ENCODE measurements around the gene LTC4S.
"Not testable (repeated sequence)": the region's sequence is repeated elsewhere in the genome, so short reads cannot be mapped to it uniquely, and the experiment has no call there.

Gene LTC4S, protein sequence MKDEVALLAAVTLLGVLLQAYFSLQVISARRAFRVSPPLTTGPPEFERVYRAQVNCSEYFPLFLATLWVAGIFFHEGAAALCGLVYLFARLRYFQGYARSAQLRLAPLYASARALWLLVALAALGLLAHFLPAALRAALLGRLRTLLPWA

GRCh38 chr5:179793468-179794139 is at the start of gene LTC4S:
Gene LTC4S, plus strand, starts transcription at chr5:179793986. Its CDS starts 95 bp downstream, at chr5:179794081.
- peak; percentile 72 for DNase-seq

DNA sequence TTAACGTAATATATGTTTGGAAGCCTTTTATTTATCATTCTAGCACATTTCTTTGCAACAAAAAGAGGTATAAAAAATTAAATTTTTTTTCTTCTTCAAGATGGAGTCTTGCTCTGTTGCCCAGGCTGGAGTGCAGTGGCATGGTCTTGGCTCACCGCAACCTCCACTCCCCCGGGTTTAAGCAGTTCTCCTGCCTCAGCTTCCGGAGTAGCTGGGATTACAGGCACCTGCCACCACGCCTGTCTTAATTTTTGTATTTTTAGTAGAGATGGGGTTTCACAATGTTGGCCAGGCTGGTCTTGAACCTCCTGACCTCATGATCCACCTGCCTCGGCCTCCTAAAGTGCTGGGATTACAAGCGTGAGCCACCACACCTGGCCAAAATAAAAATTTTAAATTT is 49.7 kb upstream of the LTC4S start:
- DNase-seq = not testable (repeated sequence)

GRCh38 chr5:179746872-179747271 is 46.9 kb upstream of the LTC4S start:
- DNase-seq = no peak

DNA sequence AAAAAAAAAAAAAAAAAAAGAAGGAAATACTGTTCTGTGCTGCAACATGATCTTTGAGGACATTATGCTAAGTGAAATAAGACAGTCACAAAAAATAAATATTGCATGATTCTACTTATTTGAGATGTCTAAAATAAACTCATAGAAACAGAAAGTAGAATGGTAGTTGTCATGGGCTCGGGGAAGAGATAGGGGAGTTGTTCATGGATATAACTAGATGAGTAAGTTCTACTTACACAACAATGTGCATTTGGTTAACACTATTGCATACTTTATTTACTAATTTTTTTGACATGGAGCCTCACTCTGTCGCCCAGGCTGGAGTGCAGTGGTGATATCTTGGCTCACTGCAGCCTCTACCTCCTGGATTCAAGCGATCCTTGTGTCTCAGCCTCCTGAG is 46.0 kb upstream of the LTC4S start:
- DNase-seq = no peak

DNA sequence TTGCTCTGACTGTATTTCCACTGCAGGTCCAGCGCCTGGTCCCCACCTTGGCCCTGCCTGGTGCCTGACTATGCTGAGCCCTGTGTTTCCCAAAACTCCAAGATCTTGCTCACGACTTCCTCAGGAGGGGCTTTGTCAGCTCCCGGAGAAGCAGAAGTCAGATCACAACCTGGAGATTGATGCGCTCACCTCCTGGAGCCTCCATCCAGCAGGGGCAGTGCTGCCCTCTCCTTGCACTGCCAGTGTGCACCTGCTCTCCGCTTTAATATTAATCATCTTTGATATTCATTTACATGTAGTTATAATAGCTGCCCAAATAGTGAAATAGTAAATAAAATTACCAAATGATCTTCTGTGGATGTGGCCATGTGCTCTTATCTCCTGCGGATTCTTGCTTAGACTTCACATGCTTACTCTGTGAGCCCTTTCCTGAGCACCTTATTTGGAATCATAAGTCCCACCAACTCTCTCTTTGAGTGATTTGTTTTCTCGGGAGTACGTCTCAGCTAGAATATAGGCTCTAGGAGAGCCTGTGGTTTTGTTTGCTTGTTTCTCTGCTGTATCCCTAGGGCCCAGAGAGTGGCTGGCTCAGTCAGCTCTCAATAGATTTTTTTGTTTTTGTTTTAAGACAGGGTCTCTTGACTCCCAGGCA is 43.8 kb upstream of the LTC4S start:
- no peak for DNase-seq

DNA sequence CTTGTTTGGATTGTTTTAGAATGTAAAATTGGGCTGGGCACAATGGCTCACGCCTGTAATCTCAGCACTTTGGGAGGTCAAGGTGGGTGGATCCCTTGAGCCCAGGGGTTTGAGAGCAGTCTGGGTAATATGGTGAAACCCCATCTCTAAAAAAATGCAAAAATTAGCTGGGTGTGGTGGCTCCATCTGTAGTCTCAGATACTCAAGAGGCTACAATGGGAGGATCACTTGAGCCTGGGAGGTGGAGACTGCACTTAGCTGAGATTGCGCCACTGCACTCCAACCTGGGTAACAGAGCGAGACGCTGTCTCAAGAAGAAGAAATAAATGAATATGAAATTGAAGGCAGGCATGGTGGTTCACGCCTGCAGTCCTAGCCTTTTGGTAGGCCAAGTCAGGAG is 39.8 kb upstream of the LTC4S start:
- DNase-seq = no peak

DNA sequence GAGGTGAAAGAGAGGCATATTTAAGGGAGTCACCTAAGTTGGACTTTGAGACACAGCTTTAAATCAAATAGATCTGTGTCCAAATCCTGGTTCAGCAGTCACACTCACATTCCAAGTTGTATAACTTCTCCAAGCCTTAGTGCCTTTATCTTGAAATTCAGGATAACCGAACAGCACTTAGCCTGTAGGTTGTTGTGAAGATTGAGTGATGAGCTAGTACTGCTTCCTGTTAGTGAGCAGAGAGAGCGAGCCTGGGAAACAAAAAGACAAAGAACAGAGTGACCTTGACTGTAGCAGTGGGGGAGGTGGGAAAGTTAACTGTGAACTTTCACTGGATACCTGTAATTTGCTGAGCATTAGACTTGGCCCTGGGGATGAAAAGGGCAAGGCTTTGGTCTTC is 38.8 kb upstream of the LTC4S start:
- no peak for DNase-seq

DNA sequence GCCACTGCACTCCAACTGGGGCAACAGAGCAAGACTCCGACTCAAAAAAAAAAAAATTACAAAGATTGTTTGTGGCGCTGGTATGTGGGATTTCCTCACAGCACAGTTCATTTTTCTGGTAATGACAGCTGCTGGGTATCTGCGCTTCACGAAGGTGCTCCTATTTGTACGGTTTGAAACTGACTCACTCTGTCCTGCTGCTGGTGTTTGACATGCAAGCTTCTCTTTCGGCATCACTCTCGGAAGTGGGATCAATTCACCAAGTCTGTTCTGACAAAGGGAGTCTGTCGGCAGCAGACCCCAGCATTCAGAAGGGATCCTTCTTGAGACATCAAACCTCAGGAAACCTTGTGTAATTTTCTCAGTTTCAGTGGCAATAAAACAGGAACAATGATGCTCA is 34.8 kb upstream of the LTC4S start:
- DNase-seq = no peak

DNA sequence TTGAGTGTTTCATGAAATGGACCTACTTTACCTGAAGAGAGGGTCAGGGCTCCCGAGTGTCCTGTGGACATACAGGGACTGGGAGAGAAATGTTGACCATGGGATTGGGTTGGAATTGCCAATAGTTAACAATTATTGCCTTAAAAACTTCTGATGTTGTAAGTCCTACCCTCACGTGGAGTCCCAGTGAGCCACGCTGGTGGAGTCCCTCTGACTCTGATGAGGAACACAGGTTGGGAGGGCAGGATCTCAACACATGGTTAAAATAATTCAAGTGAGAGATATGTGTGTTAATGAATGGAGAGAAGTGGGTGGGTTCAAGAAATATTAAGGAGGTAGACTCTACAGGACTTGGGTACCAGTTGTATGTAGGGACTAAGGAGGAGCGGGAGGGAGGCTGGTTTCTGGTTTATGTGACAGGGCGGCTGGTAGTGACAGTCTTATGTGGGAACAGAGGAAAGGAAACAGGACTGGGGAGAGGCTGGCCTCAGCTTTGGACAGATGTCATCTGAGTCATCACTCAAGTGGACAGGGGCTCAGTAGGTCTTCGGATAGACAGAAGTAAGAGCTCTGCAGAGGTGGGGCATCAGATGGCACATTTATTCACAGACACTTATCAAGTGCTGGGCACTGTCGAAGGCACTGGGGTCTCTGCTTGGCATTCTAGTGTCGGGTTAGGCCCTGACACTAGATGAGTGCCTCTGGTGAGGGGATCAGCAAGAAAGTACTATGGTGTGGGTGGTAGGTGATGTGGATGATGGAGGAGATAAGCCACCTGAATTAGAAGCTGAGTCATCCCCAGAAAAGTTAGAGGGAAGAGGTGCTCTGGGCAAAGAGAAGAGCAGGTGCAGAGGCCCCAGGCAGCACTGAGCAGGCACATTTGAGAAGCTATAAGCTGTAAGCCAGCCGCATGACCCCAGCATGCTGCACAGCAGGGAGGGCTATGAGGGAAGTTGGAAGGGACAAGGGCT is 33.9 kb upstream of the LTC4S start:
- DNase-seq = no peak

DNA sequence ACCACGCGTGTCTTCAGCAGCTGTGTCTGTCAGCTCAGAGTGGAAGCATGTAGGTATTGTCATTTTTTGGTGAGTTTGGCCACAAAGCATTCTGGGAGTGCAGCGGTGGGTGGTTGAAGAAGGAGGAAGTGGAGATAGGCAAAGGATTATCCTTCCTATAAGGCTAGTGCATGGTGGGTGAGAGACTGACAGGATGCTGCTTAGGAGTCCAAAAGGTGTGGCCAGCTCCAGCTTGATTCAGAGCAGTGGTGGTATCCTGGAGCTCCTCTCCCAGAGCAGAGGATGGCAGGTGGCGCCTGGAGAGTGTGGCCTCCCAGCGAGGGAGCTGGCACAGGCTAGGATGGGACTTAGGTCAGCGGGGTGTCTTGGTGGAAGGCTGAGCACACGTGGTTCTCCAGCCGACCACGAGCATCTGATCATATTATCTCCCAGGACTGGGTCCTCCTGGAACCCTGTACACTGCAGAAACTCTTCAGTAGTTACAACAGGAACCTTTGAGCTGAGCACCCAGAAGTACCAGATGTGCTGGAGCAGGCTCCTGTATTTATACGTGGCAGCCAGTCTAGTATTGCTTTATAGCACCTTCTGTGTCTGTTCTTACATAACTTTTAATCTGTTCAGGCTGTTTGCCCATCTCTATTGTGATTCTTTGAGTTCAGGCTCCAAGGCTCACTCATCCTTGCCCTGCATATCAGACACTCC is 31.6 kb upstream of the LTC4S start:
- peak; percentile 36 for DNase-seq

DNA sequence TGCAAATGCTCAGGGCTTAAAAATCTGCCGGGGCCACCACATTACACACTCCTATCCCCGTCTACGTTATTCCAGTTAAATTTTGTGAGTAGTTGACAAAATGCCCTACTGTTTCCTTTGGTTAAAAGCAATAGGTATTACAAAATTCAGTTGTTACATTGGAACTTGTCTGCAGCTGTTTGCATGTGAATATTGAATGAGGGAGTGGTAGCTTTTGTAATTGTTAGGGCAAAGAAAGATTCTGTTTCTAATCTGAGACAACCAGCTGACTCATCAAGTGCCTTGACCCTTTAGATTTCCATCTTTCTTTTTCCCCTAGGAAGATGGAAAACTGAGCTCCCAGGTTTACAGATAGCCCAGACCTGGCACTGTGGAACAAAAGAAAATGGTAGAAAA is 31.0 kb upstream of the LTC4S start:
- DNase-seq = no peak

DNA sequence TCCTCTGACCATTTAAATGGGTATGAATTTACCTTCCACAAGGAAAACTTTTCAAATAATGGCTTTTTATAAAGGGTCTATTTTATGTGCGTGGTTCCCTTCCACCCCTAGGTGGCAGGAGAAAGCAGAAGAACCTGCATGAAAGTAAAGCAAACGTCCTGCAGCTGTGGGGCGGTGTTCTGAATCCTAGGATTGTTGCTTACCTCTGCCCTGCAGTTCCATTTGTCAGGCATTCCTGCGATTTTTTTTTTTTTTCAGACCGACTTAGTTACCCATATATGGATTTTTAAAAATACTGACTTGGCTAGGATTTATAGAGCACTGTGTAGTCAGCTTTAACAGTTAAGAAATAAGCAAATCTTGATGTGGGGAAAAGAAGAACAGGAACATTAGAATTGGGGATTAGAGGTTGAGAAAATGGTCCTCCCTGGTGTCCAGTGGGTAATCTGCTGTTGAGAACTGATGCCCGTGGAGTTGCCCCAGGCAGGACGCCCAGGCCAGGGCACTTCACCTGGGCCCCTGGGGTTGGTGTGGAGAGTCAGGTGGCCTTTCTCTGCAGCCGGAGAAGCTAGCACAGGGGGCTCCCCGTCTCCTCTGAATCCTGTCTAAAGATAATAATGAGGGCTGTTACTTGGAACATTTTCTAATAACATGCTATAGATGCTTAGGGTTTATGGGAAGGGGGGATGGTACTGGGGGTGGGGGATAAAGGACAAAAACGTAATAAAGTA is 30.4 kb upstream of the LTC4S start:
- peak; percentile 70 for DNase-seq

DNA sequence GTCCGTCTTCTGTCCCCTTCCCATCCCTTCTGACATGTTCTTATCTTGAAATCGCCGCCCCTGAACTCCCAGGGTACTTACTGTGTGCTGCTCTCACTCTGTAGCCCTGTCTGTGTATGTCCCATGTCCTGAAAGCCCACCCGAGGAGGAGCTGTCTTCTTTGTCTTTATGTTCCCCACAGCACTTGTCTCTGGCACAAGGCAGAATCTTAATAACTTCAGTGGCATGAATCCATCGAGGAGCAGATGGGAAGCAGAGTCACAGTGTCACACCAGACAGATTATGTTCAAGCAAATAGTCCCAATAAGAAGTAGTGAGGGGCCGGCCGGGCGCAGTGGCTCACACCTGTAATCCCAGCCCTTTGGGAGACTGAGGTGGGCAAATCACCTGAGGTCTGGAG is 29.7 kb upstream of the LTC4S start:
- DNase-seq = no peak

DNA sequence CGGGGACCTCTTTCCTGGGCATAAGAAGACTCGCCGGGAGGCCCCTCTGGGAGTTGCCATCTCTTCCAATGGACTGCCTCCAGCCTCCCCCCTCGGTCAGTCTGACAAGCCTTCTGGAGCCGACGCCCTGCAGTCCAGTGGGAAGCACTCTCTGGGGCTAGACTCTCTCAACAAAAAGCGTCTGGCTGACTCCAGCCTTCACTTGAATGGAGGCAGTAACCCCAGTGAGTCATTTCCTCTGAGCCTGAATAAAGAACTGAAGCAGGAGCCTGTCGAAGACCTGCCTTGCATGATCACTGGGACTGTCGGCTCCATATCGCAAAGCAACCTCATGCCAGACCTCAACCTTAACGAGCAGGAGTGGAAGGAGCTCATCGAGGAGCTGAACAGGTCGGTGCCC is 28.4 kb upstream of the LTC4S start:
- DNase-seq = no peak

GRCh38 chr5:179766021-179766725 is 27.6 kb upstream of the LTC4S start:
- DNase-seq = no peak

GRCh38 chr5:179766726-179767455 is 26.9 kb upstream of the LTC4S start:
- no peak for DNase-seq

- no peak for DNase-seq
These were observed 26.2 kb upstream of the LTC4S start for GRCh38 chr5:179767496-179768100.

GRCh38 chr5:179768326-179769085 is 25.3 kb upstream of the LTC4S start:
- DNase-seq = no peak

- no peak for DNase-seq
These were observed 24.5 kb upstream of the LTC4S start for GRCh38 chr5:179769271-179769670.

Measured in CD4-positive, alpha-beta T cell treated with Interleukin-12 subunit alpha and Interleukin-12 subunit beta, for 1 hour (primary cell).